ENCODE results near the gene MCF2L2.
A peak's percentile ranks its signal among the peaks of the same experiment; 100 is the strongest.
"Not testable (repeated sequence)": the region's sequence is repeated elsewhere in the genome, so short reads cannot be mapped to it uniquely, and the experiment has no call there.

MCF2L2 gene, protein sequence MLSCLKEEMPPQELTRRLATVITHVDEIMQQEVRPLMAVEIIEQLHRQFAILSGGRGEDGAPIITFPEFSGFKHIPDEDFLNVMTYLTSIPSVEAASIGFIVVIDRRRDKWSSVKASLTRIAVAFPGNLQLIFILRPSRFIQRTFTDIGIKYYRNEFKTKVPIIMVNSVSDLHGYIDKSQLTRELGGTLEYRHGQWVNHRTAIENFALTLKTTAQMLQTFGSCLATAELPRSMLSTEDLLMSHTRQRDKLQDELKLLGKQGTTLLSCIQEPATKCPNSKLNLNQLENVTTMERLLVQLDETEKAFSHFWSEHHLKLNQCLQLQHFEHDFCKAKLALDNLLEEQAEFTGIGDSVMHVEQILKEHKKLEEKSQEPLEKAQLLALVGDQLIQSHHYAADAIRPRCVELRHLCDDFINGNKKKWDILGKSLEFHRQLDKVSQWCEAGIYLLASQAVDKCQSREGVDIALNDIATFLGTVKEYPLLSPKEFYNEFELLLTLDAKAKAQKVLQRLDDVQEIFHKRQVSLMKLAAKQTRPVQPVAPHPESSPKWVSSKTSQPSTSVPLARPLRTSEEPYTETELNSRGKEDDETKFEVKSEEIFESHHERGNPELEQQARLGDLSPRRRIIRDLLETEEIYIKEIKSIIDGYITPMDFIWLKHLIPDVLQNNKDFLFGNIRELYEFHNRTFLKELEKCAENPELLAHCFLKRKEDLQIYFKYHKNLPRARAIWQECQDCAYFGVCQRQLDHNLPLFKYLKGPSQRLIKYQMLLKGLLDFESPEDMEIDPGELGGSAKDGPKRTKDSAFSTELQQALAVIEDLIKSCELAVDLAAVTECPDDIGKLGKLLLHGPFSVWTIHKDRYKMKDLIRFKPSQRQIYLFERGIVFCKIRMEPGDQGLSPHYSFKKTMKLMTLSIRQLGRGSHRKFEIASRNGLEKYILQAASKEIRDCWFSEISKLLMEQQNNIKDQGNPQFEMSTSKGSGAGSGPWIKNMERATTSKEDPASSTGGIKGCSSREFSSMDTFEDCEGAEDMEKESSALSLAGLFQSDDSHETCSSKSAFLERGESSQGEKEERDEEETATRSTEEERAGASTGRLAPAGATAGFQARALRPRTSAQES
- 11.0 to 17.4 (median 14.0) reads per million in 4 experiments for total RNA-seq

DNA sequence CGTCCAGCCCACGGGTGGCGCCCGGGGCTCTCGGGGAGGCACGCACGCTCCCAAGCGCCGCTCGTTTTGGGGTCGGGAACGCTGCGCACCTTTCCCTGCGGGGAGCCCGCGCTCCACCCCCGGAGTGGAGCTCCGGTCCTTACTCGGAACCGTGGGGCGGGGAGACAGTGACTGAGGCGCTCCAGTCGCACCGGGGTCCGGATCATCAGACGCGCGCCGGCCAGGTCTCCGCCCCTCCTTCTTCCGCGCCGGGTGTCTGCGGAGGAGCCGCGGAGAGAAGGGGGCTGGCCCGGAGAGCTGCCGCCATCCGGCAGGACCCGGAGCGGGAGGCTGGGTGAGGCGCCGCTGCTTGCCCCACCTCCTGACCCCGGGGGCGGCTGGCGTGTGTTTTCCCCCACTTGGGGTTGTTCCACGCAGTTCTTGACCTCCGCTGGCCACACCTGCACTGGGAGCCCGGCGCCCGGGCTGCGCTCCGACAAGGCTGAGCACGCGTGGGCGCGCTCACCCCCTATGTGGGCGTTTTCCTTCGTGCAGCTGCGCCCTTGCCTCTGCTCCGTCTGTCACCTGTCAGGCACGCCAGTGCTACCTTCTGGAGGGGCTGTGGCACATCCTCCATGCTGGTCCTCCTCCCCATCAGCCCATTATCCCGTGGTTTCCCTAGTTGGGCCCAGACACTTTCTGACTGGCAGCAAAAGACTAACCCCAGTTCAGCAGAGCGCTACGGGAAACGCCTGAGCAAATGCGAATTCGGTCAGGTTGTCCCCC lies at the start of gene MCF2L2:
Gene MCF2L2 (minus strand): TSS at position 173 of the 765 bp plus-strand sequence. CDS start 642 bp downstream, outside the sequence.
- peak; percentile 24 for DNase-seq

GRCh38 chr3:183477801-183478456 lies 49.5 kb upstream of the MCF2L2 start:
- no peak for DNase-seq

DNA sequence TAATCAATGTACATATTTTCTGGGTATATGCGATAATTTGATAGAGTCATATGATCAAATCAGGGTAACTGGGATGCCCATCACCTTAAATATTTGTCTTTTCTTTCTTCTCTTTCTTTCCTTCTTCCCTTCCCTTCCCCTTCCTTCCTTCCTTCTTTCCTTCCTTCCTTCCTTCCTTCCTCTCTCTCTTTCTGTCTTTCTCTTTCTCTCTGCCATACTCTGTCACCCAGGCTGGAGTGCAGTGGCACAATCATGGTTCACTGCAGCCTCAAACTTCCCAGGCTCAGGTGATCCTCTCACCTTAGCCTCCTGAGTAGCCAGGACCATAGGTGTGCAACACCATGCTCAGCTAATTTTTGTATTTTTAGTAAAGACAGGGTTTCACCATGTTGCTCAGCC lies 47.3 kb upstream of the MCF2L2 start:
- DNase-seq: not testable (repeated sequence)

DNA sequence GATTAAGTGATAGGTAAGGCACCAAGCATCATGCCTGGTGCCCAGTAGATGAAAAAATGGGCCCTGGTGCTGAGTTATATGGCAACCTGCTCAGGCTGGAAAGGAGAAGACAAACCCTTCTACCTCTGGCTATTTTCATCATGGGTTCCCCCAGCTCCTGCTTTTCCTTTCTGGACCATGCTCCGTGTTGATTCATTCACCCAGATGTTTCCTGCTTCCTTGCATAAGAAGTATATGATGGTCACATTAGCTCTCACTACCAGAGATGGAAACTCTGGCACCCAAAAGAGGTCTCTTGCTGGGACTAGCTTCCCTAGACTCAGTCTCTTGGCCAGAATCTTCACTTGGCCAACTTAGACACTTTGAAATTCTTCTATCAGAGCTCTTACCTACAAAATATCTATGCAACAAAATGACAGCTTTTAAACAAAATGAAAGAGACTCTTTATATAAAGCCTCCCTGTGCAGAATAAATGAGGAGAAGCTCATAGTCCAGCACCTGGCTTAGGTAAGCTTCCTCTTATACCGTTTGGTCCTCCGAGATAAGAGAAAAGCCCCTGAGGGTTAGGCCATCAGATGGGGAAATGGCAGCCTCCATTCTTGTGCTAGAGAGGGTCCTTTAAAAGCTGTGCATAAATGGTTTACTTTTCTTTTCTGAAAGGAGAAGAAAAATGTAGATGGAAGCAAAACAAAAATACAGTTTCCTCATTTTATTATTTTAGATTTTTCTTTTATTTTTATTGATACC lies 46.8 kb upstream of the MCF2L2 start:
- no peak for DNase-seq

DNA sequence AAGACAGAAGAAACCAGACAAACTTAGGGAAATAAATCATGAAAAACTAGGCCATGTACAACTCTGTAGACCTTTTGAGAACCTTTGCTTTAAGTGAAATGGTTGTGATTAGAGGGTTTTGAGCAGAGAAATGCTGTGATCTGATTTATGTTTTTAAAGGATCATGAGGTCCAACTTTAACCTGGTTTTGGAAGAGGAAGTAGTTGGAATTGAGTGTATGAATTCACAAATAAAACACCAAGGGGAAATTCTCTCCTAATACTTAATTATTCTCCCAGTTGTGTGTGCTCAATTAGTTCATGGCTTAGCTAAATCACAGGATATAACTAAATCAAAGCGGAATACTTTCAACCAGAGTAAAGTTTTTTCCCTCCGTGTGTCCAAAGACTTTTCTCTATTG lies 45.5 kb upstream of the MCF2L2 start:
- no peak for DNase-seq

DNA sequence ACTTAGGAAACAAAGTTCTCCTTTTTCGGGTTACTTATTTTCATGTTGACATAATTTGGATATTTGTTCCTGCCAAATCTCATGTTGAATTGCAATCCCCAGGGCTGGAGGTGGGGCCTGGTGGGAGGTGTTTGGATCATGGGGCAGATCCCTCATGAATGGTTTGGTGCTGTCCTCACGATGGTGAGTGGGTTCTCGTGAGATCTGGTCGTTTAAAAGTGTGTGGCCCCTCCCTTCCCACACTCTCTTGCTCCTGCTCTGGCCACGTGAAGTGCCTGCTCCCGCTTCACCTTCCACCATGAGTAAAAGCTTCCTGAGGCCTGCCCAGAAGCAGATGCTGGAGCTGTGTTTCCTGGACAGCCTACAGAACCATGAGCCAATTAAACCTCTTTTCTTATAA lies 43.7 kb upstream of the MCF2L2 start:
- no peak for DNase-seq

DNA sequence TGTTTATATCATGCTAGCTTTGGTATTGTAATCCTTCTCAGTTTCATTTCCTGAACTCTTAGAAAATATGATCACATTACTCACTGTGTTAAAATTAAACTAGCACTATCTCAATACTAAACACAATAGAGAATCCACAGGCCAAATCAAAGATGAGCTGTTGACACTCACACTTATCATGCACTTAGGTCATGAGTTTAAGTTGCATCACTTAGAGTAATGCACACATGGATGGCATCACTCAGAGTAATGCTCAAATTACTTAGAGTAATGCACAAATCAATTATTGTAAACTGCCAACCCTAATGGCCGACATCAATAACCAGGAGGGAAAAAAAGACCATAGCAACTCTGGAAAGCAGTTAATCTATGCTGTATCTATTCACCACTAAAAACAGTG lies 40.0 kb upstream of the MCF2L2 start:
- DNase-seq: no peak

DNA sequence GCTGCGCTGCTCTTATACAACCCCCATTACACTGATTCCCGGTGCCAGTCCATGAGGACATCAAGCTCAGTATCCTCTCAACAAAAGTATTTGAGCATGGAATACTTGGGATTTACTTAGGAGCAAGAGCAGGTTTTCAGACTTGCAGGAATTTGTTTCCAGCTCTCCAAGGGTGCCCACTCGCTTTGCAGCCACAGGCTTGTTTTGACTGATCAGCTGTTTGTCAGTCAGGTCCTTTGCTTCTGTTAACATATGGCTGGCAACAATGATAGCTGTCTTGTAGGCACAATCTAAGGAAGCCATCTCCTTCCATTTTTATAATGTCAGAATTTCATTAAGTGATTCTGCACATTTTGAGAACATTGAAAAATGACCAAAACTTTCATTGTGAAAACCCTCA lies 38.2 kb upstream of the MCF2L2 start:
- DNase-seq: no peak

DNA sequence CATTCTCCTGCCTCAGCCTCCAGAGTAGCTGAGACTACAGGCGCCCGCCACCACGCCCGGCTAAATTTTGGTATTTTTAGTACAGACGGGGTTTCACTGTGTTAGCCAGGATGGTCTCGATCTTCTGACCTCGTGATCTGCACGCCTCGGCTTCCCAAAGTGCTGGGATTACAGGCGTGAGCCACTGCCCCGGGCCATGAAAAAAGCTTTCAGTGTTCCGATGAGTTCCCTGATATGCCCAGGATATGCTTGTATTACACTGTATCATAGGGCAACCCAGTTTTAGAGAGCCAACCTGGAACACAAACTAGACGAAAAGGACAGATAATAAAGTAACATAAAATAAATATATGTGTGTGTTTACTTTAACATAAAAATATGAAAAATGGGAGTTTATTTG lies 37.3 kb upstream of the MCF2L2 start:
- DNase-seq: not testable (repeated sequence)

DNA sequence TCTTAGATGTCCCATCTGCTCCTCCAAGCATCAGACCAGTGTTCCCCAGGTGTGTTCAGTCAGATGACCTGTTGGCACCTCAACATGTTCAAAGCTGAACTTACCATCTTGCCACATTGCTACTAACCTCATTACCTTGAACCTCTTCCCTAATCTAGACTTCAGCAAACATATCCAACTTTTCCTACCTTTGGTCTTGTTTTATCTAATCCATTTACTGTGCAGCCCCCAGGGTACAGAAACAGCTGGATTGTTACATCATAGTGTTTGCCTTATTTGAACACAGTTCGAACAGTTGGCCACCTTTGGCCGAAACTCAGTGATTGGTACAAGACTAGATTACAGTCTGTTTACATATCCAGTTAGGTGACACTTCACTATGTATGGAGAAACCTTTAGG lies 36.1 kb upstream of the MCF2L2 start:
- no peak for DNase-seq

DNA sequence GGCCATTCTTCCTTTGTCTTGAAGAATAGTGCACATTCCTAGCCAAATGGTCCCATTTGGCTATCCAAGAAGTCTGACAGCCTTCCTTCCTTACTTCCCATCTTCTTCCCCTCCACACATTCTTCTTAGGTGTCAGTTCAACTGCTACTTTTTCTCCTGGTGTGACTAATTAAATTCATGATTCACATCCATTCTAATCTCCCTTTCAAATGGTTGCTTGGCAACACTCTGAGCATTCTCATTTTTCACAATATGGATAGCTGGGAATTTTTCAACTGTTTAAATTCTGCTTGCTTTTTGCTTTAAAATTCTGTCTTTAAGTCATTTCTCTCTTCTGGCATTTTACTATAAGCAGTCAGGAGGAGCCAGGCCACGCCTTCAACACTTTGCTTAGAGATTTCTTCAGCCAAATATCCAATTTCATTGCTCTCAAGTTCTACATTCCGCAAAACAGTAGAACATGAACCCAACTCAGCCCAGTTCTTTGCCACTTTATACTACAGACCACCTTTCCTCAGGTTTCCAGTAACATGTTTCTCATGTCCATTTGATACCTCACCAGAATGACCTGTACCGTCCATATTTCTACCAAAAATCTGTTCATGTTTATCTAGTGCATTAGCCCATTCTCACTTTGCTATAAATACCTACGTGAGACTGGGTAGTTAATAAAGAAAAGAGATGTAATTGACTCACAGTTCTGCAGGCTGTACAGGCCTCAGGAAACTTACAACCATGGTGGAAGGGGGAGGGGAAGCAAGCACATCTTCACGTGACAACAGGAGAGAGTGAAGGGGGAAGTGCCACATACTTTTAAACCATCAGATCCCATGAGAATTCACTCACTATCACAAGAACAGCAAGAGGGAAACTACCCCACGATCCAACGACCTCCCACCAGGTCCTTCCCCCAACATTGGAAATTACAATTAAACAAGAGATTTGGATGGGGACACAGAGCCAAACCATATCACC lies 31.9 kb upstream of the MCF2L2 start:
- no peak for DNase-seq

- no peak for DNase-seq
Measured at GRCh38 chr3:183455089-183455488, 26.7 kb upstream of the MCF2L2 start.

GRCh38 chr3:183454064-183454463 lies 25.6 kb upstream of the MCF2L2 start:
- DNase-seq: no peak

- DNase-seq: no peak
Measured at GRCh38 chr3:183449791-183450190, 21.4 kb upstream of the MCF2L2 start.

GRCh38 chr3:183449391-183449790 lies 21.0 kb upstream of the MCF2L2 start:
- DNase-seq: no peak

DNA sequence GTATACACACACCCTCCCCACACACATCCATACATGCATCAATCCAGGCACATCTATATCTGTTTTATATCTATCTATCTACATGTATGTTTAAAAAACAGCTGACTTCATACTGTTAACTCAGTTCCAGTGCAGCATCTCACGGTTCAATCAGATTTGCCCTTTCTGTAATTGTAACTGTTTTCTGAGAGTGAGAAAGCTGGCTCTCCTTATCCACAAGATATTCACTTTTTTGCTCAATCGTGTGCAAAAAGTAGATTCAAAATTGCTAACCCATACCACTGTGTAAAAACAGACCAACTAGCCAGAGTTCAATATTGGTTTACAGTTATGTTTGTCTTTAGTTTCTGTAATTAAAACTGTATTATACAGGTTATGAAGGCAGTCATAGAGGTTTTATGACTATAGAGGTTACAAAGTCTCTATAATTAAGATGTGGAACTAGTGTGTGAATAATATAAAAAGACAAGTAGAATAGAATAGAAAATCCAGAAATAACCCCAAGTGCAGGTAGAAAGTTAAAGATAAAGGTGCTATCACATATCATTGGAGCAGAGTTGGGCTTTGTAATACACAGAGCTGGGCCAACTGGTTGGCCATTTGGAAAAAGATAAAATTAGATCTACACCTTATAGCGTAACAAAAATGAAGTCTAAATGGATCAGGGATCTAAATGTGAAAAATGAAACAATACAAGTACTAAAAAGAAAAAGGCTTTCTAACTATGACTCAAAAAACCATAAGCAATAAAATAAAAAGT lies 20.1 kb upstream of the MCF2L2 start:
- DNase-seq: no peak

DNA sequence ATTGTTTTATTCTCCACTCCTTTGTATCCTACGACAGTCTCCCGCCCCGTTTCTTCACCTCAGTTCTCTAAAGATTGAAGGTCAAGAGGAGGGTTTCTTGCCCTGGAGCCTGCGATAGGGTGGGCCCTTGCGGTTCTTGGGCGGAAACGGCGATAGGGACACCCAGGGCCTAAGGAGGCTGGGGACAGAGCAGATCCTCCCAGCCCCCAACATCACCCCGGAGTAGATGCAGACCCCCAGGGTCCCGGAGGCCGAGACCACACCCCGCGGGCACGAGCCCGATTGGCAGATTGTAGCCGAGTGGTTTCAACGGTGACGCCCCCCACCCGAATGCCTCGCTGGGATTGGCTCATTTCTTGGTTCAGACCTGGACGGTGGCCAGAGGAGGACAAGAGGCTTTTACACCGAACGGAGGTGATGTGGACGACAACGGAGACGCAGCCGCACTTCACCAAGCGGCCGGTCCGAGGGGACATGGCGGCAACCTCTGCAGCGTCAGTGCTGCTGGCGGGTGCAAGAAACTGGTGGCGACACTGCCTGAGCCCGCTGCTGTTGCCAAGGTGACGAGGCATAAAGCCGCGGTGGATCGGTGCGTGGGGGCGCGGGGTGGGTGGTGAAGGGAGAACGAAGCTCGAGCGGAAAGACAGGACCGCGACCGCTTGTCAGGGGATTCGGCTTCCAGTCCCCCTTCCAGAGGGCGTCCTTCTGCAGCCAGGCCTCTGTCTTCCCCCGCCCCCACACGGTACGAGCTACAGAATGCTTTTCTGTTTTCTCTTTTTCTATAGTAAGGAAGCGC lies 19.0 kb upstream of the MCF2L2 start:
- peak; percentile 57 for DNase-seq

DNA sequence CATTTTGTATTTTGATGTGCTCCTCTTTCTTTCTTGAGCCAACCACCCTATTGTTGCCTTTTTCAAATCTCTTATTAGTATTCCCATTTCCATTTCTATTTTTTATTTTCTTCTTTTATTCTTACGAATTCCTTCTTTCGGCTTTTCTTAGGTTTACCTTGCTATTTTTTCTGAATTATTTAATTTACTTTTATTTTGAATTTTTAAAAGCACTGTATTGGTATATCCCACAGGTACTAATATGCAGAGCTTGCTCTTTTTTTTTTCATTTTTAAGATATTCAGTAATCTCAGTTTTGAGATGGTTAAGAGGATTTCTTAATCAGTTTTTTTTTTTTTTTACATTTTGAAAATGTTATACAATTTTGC lies 18.4 kb upstream of the MCF2L2 start:
- DNase-seq: no peak

All from effector CD8-positive, alpha-beta T cell (primary cell).